WTC11 (cell line): ENCODE measurements around the gene PCAT6.

Experiments used
- ATF1 ChIP-seq: sonication (generic); formaldehyde crosslinking; IDR thresholded peaks from 2 replicates; pipeline ENCODE4 v1.8.1; 2023; ENCODE audit warnings: mild to moderate bottlenecking, moderate library complexity, missing genetic modification reagents
- CREM ChIP-seq: sonication (generic); formaldehyde crosslinking; IDR thresholded peaks from 2 replicates; pipeline ENCODE4 v1.8.1; 2022; ENCODE audit warnings: mild to moderate bottlenecking, missing genetic modification reagents, moderate library complexity
- ESRRA ChIP-seq: sonication (generic); formaldehyde crosslinking; IDR thresholded peaks from 2 replicates; pipeline ENCODE4 v1.8.1; 2022; ENCODE audit warnings: mild to moderate bottlenecking, missing genetic modification reagents, borderline replicate concordance
- ETV6 ChIP-seq: sonication (generic); formaldehyde crosslinking; IDR thresholded peaks from 2 replicates; pipeline ENCODE4 v1.8.1; 2022; ENCODE audit warnings: mild to moderate bottlenecking, missing genetic modification reagents
- JUN ChIP-seq: sonication (generic); formaldehyde crosslinking; IDR thresholded peaks from 2 replicates; pipeline ENCODE4 v1.8.0; 2023; ENCODE audit warnings: mild to moderate bottlenecking, missing genetic modification reagents
- NR2C2 ChIP-seq: sonication (generic); formaldehyde crosslinking; IDR thresholded peaks from 2 replicates; pipeline ENCODE4 v1.8.0; 2022; ENCODE audit warnings: mild to moderate bottlenecking, missing genetic modification reagents
- SP1 ChIP-seq: sonication (generic); formaldehyde crosslinking; conservative IDR thresholded peaks from 2 replicates; pipeline ENCODE4 v1.8.1; 2022; ENCODE audit warnings: missing genetic modification reagents
- ZBTB21 ChIP-seq: sonication (generic); formaldehyde crosslinking; IDR thresholded peaks from 2 replicates; pipeline ENCODE4 v1.8.1; 2023; ENCODE audit warnings: mild to moderate bottlenecking, missing genetic modification reagents, borderline replicate concordance
- TF ChIP-seq, protein P1 (sequence below): fragments of 200-600 bp; IDR thresholded peaks from 2 replicates; pipeline ENCODE4 v1.8.0; 2022; ENCODE audit warnings: antibody characterized with exemption
- TF ChIP-seq, protein P2 (sequence below): sonication (generic); formaldehyde crosslinking; IDR thresholded peaks from 2 replicates; pipeline ENCODE4 v1.8.0; 2022; ENCODE audit warnings: mild to moderate bottlenecking, missing genetic modification reagents
- TF ChIP-seq, protein P3 (sequence below): sonication (generic); formaldehyde crosslinking; IDR thresholded peaks from 2 replicates; pipeline ENCODE4 v1.8.1; 2022; ENCODE audit warnings: low read depth, missing genetic modification reagents, borderline replicate concordance

DNA sequence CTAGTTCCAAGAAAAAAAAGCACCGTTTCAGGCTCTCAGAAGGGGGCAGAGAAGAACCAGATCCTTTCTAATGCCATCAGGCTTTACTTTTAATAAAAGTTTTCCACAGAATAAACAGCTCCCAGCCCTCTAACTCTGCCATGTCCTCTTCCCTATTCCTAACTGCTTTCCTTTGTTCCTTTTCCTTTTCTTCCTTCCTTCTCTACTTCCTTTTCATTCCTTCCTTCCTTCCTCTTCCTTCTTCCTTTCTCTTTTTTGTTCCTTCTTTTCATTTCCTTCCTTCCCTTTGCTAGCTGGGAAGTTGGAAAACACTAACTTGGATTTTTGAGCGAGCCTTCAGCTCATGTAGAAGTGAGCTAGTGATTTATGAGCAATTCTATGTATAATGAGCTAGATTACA lies 48.7 kb upstream of the PCAT6 start:
- TF ChIP-seq, protein P1, sequence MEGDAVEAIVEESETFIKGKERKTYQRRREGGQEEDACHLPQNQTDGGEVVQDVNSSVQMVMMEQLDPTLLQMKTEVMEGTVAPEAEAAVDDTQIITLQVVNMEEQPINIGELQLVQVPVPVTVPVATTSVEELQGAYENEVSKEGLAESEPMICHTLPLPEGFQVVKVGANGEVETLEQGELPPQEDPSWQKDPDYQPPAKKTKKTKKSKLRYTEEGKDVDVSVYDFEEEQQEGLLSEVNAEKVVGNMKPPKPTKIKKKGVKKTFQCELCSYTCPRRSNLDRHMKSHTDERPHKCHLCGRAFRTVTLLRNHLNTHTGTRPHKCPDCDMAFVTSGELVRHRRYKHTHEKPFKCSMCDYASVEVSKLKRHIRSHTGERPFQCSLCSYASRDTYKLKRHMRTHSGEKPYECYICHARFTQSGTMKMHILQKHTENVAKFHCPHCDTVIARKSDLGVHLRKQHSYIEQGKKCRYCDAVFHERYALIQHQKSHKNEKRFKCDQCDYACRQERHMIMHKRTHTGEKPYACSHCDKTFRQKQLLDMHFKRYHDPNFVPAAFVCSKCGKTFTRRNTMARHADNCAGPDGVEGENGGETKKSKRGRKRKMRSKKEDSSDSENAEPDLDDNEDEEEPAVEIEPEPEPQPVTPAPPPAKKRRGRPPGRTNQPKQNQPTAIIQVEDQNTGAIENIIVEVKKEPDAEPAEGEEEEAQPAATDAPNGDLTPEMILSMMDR, result no peak
- TF ChIP-seq JUN (CRISPR knock-in tag), result no peak
- no peak for TF ChIP-seq ESRRA (CRISPR knock-in tag)
- TF ChIP-seq ATF1 (CRISPR knock-in tag), result no peak
- no peak for TF ChIP-seq ZBTB21 (CRISPR knock-in tag)
- TF ChIP-seq, protein P2, sequence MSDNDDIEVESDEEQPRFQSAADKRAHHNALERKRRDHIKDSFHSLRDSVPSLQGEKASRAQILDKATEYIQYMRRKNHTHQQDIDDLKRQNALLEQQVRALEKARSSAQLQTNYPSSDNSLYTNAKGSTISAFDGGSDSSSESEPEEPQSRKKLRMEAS, result no peak
- TF ChIP-seq CREM (CRISPR knock-in tag), result no peak
- TF ChIP-seq, protein P3, sequence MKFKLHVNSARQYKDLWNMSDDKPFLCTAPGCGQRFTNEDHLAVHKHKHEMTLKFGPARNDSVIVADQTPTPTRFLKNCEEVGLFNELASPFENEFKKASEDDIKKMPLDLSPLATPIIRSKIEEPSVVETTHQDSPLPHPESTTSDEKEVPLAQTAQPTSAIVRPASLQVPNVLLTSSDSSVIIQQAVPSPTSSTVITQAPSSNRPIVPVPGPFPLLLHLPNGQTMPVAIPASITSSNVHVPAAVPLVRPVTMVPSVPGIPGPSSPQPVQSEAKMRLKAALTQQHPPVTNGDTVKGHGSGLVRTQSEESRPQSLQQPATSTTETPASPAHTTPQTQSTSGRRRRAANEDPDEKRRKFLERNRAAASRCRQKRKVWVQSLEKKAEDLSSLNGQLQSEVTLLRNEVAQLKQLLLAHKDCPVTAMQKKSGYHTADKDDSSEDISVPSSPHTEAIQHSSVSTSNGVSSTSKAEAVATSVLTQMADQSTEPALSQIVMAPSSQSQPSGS (CRISPR knock-in tag), result no peak
- no peak for TF ChIP-seq SP1 (CRISPR knock-in tag)
- TF ChIP-seq ETV6 (CRISPR knock-in tag), result no peak
- no peak for TF ChIP-seq NR2C2 (CRISPR knock-in tag)
